Hepatocyte (in vitro differentiated cells): ENCODE measurements around the gene IL12B.

Source experiments
- EZH2 ChIP-seq: fragments of 200-600 bp; sonication (generic); IDR thresholded peaks from 2 replicates; pipeline ENCODE4 v1.6.1; 2016; ENCODE audit warnings: antibody characterized with exemption, mild to moderate bottlenecking, borderline replicate concordance
- EZH2phosphoT487 ChIP-seq: fragments of 200-600 bp; sonication (generic); IDR thresholded peaks from one replicate; pipeline ENCODE4 v1.6.1; 2018; ENCODE audit warnings: antibody characterized with exemption, mild to moderate bottlenecking, low read depth, moderate library complexity; ENCODE audit not compliant: unreplicated experiment, severe bottlenecking
- TF ChIP-seq, protein P1 (sequence below): fragments of 200-600 bp; sonication (generic); IDR thresholded peaks from 2 replicates; pipeline ENCODE4 v1.5.1; 2016; ENCODE audit warnings: antibody characterized with exemption, mild to moderate bottlenecking; ENCODE audit not compliant: poor library complexity

DNA sequence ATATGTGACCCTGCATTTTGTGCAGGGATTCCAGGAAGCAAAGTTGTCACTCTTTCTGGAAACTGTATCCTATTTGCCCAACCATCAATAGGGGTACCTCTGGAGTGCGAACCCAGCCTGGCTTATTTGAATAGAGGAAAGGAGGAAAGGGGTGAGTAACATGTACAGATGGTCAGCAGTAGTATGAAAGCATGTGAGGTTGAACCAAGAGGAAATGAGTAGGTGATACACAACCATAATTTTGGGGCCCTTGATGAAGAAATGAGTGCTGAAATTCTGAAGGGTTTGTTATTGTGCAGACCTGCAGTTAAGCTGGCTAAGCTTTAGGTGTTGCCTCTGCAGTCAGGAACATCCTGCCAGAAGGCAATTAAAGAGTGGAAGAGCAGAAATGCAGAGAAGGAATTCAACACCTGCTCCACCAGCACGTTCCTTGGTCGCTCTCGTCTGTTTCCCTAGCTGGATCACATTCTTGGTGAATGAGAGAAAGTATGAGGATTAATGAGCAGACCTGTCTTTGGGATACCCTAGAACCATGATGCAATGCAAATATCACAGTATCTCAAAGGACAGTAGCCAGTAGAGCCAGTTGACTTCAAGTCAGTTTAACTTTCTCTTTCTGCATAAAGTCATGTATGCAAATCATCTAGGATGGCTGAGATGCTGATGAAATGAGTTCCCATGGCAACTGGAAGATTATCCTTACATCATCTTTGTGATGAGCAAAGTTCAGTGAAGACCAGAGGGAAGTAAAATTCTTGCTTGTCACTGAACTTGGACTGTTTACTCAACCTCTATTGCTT is 13.2 kb upstream of the IL12B start:
- TF ChIP-seq, protein P1, sequence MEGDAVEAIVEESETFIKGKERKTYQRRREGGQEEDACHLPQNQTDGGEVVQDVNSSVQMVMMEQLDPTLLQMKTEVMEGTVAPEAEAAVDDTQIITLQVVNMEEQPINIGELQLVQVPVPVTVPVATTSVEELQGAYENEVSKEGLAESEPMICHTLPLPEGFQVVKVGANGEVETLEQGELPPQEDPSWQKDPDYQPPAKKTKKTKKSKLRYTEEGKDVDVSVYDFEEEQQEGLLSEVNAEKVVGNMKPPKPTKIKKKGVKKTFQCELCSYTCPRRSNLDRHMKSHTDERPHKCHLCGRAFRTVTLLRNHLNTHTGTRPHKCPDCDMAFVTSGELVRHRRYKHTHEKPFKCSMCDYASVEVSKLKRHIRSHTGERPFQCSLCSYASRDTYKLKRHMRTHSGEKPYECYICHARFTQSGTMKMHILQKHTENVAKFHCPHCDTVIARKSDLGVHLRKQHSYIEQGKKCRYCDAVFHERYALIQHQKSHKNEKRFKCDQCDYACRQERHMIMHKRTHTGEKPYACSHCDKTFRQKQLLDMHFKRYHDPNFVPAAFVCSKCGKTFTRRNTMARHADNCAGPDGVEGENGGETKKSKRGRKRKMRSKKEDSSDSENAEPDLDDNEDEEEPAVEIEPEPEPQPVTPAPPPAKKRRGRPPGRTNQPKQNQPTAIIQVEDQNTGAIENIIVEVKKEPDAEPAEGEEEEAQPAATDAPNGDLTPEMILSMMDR = no peak
- no peak for TF ChIP-seq EZH2
- TF ChIP-seq EZH2phosphoT487 = no peak
